ENCODE results near the gene PTPRK.

DNA sequence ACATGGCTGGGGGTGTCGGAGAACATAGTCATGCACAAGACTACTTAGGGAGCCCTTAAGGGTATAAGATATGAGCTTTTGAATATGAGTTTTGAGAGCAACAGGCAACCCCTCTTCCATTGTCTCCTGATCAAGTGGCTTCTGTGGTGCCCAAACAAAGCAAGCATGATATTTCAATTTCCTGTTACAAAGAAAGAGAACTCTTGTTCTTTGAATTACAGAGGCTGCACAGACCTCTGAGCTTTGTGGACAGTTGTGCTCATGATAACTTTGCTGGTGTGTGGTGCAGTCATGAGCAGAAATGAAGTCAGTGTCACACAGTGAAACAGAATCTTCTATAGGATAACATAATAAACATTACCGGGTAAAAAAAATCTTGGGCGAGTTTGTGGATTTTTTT, 552.7 kb downstream of the PTPRK start:
- TF ChIP-seq EZH2phosphoT487 (IDR thresholded peaks at IDR 0.05; ENCODE audit: borderline replicate concordance, low read depth, low read length), result no peak
- TF ChIP-seq, protein P1, sequence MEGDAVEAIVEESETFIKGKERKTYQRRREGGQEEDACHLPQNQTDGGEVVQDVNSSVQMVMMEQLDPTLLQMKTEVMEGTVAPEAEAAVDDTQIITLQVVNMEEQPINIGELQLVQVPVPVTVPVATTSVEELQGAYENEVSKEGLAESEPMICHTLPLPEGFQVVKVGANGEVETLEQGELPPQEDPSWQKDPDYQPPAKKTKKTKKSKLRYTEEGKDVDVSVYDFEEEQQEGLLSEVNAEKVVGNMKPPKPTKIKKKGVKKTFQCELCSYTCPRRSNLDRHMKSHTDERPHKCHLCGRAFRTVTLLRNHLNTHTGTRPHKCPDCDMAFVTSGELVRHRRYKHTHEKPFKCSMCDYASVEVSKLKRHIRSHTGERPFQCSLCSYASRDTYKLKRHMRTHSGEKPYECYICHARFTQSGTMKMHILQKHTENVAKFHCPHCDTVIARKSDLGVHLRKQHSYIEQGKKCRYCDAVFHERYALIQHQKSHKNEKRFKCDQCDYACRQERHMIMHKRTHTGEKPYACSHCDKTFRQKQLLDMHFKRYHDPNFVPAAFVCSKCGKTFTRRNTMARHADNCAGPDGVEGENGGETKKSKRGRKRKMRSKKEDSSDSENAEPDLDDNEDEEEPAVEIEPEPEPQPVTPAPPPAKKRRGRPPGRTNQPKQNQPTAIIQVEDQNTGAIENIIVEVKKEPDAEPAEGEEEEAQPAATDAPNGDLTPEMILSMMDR (conservative IDR thresholded peaks at IDR 0.05; ENCODE audit: low read length), result no peak
